HG03521 (cell line): ENCODE measurements around the gene TSPAN15.

Source experiments
- ATAC-seq: cut with Tn5 transposase; IDR thresholded peaks from one replicate; pipeline ENCODE4 v1.9.1; 2021; ENCODE audit warnings: mild to moderate bottlenecking, moderate library complexity; ENCODE audit not compliant: unreplicated experiment

The TSPAN15 gene

DNA sequence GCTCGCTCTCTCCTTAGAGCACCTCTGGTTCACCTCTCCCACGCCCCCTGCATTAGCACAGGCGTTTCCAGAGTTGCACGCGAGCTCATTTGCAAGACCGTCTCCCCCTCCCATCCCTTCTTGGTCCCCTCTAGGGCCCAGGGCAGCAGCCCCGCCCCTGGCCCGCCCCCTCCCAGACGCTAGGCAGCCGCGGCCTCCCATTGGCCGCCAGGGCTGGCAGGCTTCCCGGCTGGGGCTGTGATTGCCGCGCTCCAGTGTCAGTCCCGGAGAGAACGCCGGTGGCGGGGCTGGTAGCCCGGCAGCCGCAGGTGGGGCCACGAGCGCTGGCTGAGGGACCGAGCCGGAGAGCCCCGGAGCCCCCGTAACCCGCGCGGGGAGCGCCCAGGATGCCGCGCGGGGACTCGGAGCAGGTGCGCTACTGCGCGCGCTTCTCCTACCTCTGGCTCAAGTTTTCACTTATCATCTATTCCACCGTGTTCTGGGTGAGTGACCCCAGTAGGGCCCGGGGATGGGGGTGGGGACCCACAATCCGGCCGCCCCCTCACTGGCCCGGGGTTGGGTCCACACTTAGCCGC, at the start of gene TSPAN15:
TSS of gene TSPAN15 (plus strand) at position 257 of the 575 bp plus-strand sequence. CDS start at position 387, 130 bp downstream.
- ATAC-seq, result peak; percentile 68

DNA sequence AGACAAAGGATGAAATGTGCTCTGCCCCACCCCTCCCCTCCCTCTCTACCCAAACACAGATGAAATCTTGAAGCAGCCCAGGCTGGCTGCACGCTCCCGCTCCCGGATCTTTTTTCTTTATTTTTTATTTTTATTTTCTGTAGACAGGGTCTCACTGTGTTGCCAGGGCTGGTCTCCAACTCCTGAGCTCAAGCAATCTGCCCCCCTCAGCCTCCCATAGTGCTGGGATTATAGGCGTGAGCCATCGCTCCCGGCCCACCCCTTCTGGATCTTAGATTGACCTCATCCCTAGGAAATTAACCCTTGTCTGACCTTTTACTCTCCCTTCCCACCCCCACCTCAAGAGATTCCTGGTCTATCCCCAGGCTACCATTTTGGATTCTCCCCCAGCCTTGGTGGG, 48.9 kb upstream of the TSPAN15 start:
- ATAC-seq, result no peak

DNA sequence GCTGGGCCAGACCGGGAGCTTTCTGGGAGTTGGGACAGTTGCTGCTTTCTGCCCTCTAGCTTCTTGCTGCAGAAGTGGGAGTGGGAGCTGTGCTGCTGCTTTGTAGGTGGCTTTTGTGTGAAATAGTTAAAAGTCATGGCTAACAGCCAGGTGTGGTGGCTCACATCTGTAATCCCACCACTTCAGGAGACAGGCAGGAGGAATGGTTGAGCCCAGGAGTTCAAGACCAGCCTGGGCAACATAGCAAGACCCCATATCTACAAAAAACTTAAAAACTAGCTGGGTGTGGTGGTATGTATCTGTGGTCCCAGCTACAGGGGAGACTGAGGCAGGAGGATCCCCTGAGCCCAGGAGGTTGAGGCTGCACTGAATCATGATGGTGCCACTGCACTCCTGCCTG, 48.2 kb upstream of the TSPAN15 start:
- no peak for ATAC-seq

DNA sequence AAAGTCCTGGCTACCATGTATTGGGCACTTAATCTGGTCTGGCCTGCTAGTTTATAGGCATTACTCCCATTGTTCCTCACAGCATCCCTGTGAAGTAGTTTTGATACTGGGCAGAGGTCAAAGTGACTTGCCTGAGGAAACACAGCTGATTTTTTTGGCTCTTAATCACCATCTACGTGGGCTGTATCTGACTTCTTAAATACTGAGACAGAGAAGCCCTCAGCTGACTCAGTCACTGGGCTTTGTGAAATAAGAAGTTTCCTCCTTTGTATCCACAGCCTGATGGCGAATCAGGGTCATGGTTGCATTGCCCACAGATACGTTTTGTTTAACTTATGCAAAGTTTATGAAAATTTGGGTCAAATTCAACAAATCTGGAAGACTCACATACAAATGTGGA, 47.7 kb upstream of the TSPAN15 start:
- no peak for ATAC-seq

DNA sequence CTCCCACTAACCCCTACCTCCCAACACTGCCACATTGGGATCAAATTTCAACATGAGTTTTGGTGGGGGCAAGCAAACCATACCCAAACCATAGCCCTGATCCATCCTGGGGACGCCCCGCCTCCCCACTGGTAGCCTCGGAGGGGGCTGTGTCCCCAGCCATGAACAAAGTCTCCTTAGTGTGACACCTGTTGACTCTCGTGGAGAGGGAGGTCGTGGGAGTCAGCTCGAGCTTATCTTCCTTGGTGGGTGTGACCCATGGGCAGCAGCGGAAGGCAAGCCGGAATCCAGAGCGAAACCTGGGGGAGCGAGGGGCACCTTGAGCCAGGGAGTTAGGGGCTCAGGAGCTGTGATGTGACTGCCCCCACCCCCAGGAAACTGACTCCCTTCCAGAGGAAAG, 46.5 kb upstream of the TSPAN15 start:
- no peak for ATAC-seq

DNA sequence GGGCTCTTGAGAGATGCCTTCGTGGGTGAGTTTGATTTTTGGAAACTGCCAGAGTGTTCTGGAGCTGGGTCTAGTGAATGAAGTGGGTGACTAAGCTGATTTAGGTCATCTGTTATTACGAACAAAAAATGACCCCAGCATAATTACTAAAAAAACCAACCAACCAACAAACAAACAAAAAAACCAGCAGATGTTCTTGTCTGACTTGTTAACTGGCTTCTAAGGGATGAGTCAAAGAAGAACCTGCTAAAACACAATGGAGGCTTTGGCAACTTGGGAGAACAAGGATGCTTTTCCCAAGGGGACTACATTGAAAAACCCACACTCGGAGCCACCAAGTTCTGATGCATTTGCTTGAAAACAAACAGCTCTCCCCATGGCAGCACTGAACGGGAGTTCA, 46.0 kb upstream of the TSPAN15 start:
- no peak for ATAC-seq

DNA sequence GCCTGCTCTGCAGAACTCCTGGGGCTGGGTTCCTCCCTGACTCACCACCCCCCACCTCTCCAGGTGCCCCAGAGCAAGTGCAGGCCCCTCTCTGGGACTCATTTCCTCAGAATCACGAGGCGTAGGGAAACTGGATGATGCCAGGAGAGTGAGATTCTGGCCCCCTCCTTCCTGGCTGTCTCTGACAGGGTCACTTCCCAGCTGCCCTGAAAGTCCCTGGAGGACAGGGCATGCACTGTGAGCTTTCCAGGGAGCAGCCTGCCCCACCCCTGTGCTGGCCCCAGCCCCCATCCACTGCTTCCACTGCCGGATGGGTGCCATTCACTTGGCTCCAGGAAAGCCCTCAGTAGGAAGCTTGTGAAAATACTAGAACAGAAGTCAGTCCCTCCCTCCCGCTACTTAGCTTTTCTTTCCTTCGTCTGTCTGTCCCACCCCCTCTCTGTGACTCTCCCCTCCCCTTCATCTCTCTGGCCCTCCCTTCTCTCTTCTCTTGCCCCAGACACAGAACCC, 44.9 kb upstream of the TSPAN15 start:
- ATAC-seq, result no peak

DNA sequence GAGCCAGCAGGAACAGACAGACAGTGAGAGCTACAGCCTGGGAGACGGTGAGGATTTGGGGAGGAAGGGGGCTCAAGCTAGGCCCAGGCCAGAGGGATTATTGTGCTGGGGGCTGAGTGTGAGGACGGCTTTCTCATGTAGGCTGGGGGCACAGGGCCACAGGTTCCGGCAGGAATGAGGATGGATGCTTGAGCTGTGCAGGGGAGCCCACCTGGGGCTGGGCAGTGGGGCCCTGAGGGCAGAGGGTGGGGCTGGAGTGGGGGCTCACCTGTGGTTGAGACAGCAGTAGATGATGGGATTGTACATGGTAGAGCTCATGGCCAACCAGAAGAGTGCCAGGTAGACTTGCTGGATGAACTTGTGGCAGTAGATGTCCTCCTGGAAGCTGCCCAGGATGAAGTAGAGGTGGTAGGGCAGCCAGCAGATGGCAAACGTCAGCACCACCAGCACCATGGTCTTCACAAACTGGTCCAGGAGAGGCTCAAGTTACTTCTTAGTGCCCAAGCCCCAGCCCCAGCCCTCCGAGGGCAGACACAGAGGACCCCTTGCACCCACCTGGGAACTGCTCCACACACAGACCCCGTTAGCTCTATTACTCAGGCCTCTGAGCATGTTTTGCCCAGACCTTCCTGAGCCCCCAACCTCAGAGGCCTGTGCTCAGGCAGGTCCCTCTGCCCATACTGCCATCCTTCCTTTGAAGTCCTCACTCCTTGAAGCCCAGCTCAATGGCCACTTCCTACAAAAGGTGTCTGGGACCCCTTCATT, 44.3 kb upstream of the TSPAN15 start:
- ATAC-seq, result no peak

DNA sequence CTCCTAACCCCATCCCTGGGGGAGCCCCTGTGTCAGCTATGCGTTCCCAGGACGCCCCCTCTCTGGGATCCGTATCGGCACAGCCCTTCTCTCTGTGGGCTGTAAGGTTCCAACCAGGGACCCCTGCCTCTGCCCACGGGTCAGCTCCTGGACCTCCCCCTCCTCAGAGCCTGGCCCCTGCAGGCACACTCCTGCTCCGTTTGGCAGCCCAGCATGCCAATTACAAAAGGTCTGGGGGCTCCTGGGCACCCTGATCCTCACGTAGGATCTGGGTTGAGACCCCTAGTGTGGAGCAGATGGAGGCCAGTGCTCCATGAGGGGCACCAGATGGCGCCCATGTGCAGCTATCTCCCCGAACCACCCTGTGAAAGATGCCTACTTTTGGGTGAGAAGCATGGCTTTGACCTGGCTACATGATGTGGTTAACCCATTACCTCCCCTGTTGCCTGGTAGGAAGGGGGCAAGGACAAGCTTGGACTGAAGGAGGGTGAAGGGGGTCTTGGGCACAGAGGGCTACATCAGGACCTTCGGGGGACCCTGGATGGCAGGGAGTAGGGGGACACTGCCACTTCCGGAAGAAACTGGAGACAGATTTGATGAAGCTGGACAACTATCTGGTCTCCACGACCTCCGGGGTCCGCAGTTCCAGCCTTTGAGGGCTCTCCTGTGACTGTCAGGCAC, 43.5 kb upstream of the TSPAN15 start:
- ATAC-seq, result no peak

DNA sequence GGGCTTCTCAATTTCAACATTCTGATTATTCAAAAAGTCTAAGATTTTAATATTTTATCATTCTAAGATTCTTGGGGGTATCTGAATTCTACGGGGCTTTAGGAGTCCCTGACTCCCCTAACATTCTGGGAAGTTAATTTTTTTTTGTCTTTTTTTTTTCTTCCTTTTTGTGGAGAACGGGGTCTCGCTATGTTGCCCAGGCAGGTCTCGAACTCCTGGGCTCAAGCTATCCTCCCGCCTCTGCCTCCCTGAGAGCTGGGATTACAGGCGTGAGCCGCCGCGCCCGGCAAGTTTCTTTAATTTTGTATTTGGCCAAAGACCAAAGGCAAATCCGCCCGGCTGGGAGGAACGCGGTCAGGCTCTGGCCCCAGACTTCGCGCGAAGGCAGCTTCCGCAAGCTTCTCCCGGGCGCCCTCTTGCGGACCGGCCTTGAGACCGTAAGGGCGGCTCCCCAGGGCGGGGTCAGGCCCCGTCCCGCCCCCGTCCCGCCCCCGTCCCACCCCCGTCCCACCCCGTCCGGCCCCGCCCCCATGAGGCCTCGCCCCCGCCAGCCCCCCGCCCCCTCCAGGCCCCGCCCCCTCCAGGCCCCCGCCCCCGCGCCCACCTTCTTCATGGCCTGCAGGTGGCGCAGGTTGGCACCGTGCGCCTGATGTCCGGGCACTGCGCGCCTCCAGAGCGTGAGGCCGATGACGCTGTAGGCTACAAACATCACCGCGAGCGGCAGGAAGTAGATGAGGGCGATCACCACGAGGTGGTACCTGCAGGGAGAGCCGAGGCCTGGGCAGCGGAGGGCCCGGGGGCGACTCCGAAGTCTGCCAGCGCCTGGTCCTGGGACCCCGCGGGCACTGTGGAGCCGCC, 42.7 kb upstream of the TSPAN15 start:
- ATAC-seq, result peak; percentile 74

DNA sequence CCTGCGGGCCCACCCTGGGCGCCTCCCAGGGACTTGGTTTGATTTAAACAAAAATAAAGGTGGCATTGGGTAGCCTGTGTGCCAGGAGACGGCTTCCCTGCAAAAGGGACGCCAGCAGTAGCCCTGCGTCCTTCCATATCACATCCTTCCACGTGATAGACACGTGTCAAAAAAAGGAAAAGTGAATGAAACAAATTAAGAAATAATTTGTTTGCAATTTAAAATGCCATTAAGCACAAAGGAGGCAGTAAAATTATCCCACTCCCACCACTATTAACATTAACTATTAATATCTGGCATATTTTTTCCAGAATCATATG, 42.1 kb upstream of the TSPAN15 start:
- ATAC-seq, result no peak

DNA sequence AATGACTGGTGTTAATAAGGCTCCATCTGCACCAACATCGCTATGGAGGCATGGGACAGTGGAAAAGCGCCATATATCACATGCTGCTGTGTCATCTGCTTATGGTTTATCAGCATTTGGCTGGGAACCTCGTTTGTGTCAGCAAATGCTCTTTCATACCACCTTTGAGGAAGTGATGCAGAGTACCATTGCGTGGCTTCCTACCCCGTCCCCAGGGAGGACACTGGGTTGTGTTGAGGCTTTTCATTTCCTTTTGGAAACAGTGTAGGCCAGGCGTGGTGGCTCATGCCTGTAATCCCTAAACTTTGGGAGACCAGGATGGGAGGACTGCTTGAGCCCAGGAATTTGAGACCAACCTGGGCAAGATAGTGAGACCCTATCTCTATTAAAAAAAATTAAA, 41.3 kb upstream of the TSPAN15 start:
- ATAC-seq, result no peak

DNA sequence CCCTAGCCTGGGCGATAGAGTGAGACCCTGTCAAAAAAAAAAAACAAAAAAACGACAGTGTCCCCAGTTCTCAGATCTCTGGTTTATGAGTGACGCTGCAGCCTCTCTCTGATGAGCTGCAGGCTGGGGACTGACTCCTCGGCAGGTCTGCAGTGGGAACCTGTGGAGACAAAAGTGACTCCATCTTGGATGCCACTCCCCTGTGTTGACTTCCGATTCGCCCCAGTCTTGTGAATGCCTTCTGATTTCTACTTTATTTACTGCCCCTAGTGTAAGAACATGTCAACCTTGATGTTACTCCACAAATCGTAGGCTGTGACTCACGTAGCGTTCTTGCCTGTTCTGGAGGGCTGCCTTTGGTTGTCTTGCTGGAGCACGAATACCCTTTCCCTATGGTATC, 40.8 kb upstream of the TSPAN15 start:
- no peak for ATAC-seq

DNA sequence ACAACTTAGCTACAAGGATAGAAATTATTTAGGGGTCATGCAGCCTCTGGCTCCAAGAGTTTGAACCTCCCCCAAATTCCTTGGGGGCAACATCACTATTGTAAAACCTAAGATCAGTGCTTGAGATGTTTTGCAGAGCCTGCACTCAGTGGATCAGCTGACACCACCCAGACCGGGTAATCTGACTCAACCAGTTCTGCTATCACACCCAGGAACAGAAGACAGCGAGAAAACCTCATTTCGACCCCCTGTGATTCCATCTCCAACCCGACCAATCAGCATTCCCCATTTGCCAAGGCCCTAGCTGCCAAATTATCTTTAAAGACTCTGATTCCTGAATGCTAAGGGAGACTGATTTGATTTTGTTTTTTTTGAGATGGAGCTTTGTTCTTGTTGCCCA, 39.8 kb upstream of the TSPAN15 start:
- ATAC-seq, result no peak

DNA sequence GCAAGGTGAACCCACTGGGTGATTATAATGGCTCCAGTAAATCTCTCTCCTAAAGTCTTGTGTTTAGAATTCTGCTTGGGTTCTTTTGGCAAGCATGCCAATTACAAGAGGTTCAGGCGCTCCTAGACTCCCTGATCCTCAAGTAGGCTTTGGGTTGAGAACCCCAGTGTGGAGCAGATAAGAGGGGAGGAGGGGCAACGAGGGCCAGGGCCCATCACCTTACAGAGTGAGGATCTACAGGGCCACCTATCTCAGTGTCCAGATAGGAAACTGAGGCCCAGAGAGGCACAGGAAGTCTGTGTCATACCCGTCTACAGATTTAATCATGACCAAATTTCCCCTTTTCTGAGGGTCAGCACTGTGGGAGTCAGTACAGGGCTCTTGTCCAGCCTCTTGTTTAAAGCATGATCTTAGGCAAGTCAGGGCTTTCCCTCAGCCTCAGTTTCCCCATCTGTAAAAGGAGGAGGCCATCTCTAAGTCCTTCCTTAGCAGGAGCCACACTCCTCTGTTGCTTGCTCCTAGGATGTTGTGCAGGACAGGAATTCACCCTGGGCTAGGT, 39.0 kb upstream of the TSPAN15 start:
- no peak for ATAC-seq

DNA sequence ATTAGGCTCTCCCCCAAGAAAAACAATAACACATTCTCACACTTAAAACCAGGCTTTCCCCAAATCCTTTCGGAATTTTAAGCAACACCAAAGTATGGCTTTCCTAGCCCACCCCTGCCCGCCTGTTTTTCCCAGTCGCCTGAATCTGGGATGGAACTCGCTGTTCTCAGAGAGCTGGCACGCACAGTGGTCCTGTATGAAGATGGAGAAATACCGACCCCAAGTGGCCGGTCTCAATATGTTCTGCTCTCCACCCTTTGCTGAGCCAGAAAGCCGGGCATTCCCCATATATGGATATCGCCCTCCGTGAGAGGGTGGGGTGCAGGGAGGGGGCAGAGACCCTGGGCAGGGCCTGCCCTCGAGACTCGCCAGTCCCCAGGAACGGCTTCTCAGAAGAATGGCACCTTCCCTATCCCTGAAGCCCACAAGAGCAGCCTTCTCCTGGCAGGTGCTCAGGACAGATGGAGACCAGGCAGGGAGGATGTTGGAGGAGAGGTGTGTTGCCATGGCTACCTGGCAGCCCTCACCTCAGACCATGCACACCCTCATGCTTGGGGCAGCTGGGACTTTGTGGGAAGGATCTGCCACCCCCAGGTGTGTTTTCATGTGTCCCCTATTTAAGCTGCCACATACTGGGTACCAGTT, 37.9 kb upstream of the TSPAN15 start:
- no peak for ATAC-seq

DNA sequence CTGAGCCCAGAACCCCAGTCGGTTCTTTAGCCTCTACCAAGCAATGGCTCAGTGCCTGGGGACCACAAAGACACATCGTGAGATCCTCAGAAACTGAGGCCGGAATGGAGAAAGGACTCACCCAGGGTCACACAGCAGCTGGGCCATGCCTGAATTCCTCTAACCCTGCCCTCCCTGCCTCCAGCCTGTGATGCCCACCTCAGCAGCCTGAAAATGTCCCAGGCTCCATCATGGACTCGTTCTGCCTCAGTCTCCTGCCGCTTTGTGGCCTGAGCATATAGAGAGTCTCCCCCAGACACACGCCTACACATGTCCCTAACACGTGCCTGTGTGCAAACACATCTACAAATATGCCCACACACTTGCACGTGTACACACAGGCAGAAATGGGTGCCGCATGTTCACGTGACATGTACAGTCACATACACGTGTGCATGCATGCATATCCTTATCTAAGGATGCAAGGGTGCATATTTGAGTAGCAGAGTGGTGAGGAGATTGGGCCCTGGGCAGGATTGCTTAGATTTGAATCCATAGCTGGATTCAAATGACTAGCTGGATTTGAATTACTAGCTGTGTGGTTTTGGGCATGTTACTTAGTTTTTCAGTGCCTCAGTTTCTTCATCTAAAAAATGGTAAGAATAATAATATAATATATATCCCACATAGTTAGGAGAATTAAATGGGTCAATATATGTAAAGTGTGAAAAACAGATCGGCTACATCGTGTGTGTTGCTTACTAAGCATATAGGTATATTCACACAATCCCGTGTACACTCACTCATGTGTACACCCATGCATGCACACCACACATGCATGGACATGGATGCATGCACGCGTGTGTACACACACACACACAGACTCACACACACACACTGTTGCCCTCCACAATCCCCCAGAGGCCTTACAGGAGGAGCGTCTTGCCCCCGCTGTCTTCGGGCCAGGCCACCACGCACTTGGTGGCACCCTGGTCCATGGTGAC, 36.9 kb upstream of the TSPAN15 start:
- ATAC-seq, result no peak

DNA sequence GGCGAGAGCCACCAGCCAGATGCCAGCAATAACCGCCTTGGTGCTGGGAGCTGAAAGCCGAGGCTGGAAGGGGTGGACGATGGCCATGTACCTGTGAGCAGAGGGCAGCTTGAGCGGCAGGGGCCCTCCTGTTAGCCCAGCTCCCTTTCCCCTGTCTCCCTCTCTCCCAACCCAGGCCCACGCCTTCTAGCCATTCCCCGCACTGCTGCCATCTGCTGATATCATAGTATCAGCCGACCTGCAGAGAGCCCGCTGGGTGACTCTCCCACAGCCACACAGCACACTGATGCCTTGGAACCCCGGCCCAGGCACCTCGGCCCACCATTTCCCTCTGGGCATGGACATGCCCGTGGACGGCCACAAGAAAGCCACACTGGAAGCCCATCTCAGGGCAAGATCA, 36.2 kb upstream of the TSPAN15 start:
- no peak for ATAC-seq

DNA sequence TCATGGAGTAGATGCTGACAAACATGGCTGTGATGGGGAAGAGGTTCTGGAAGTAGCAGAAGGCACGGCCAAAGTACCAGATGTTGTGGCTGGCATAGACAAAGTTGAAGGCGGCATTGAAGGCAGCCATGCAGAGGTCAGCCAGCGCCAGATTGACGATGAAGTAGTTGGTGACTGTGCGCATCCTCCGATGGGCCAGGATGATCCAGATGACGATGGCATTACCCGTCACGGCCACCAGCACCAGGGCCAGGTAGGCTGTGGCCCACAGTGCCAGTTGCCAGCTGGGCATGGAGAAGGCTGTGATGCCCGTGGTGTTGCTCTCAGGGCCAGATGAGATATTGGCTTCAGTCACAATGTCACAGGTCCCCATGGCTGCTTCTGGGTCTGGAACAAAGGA, 35.3 kb upstream of the TSPAN15 start:
- no peak for ATAC-seq
